BE2C (cell line): ENCODE measurements around the gene BMP10.

ENCODE experiments used
- DNase-seq: peaks from one replicate; pipeline ENCODE4 v3.0.0-alpha.2; 2020
- H3K27me3 ChIP-seq: fragments of 250-450 bp; sonication (Bioruptor Pico); 2 replicates; pipeline ENCODE4 v1.5.1; 2020; ENCODE audit warnings: mild to moderate bottlenecking
- H3K36me3 ChIP-seq: fragments of 250-450 bp; sonication (Bioruptor Pico); 2 replicates; pipeline ENCODE4 v1.5.1; 2020; ENCODE audit warnings: mild to moderate bottlenecking
- H3K4me1 ChIP-seq: fragments of 250-450 bp; sonication (Bioruptor Pico); 2 replicates; pipeline ENCODE4 v1.5.1; 2020
- H3K4me3 ChIP-seq: 2 replicates; pipeline ENCODE4 v1.5.1; 2011; ENCODE audit warnings: low read depth, low read length
- H3K9me3 ChIP-seq: fragments of 250-450 bp; sonication (Bioruptor Pico); 2 replicates; pipeline ENCODE4 v1.5.1; 2020
- CTCF ChIP-seq: IDR thresholded peaks from 2 replicates; pipeline ENCODE4 v1.5.1; 2012; ENCODE audit warnings: mild to moderate bottlenecking, low read depth, low read length

BMP10 gene

GRCh38 chr2:68909793-68910674, 38.8 kb upstream of the BMP10 start:
- TF ChIP-seq CTCF: peak; percentile 78
- H3K27me3 ChIP-seq: no peaks in the 10 kb centered on the region
- no peaks in the 10 kb centered on the region for H3K4me1 ChIP-seq
- peak; percentile 56 for DNase-seq
- no peaks in the 10 kb centered on the region for H3K36me3 ChIP-seq
- H3K4me3 ChIP-seq: no peak overlapping the region
- H3K9me3 ChIP-seq: no peaks in the 10 kb centered on the region

- no peak for DNase-seq
- Histone ChIP-seq H3K4me1 (no peaks in the 10 kb centered on the region), H3K9me3 (no peaks in the 10 kb centered on the region), H3K36me3 (no peaks in the 10 kb centered on the region), H3K4me3 (no peak overlapping the region), H3K27me3 (no peaks in the 10 kb centered on the region)
- TF ChIP-seq CTCF: no peak
Measured at GRCh38 chr2:68908392-68908970, 37.3 kb upstream of the BMP10 start.

- H3K9me3 ChIP-seq: no peaks in the 10 kb centered on the region
- TF ChIP-seq CTCF: no peak
- H3K4me1 ChIP-seq: no peaks in the 10 kb centered on the region
- no peaks in the 10 kb centered on the region for H3K27me3 ChIP-seq
- H3K36me3 ChIP-seq: no peaks in the 10 kb centered on the region
- H3K4me3 ChIP-seq: no peak overlapping the region
- no peak for DNase-seq
Measured at GRCh38 chr2:68907920-68908253, 36.7 kb upstream of the BMP10 start.

GRCh38 chr2:68907232-68907919, 36.2 kb upstream of the BMP10 start:
- Histone ChIP-seq H3K4me1 (no peaks in the 10 kb centered on the region), H3K9me3 (no peaks in the 10 kb centered on the region), H3K4me3 (no peak overlapping the region), H3K36me3 (no peaks in the 10 kb centered on the region), H3K27me3 (no peaks in the 10 kb centered on the region)
- no peak for TF ChIP-seq CTCF
- DNase-seq: no peak

GRCh38 chr2:68906716-68907115, 35.5 kb upstream of the BMP10 start:
- TF ChIP-seq CTCF: no peak
- Histone ChIP-seq H3K27me3 (no peaks in the 10 kb centered on the region), H3K36me3 (no peaks in the 10 kb centered on the region), H3K4me1 (no peaks in the 10 kb centered on the region), H3K4me3 (no peak overlapping the region), H3K9me3 (no peaks in the 10 kb centered on the region)
- DNase-seq: no peak

GRCh38 chr2:68905116-68905515, 33.9 kb upstream of the BMP10 start:
- H3K36me3 ChIP-seq: no peaks in the 10 kb centered on the region
- no peak for DNase-seq
- TF ChIP-seq CTCF: no peak
- H3K4me3 ChIP-seq: no peak overlapping the region
- no peaks in the 10 kb centered on the region for H3K9me3 ChIP-seq
- no peaks in the 10 kb centered on the region for H3K27me3 ChIP-seq
- no peaks in the 10 kb centered on the region for H3K4me1 ChIP-seq
